HepG2 (cell line): ENCODE data around the gene IQCH. TPM values are rescaled to one million over a fixed set of nuclear protein-coding genes. Genes with fewer than 3 reads are reported as not detected.

Experiments used
- ATAC-seq: fragments of 200-7000 bp; cut with Tn5 transposase; 3 replicates; pipeline ENCODE4 v1.9.1; 2020; ENCODE audit warnings: mild to moderate bottlenecking, moderate library complexity
- BruUV-seq: library from RNA; stranded (reverse); fragments of 400-500 nt; replicated peaks from 2 replicates; lab custom pipeline; 2021; lab: Mats Ljungman, UMichigan
- CTCF ChIA-PET: fragments of 300-600 bp; formaldehyde crosslinking; extraction: SDS; loops from one replicate; lab custom pipeline; 2021; ENCODE audit warnings: low total read pairs, inconsistent platforms, low intra/inter-chr PET ratio; lab: Yijun Ruan, JAX
- POLR2A ChIA-PET: fragments of 350-600 bp; sonication (Branson Sonifier 250); formaldehyde crosslinking; loops from one replicate; lab custom pipeline; 2020; ENCODE audit warnings: antibody characterized with exemption, inconsistent platforms; lab: Yijun Ruan, JAX
- DNase-seq: peaks from one replicate; pipeline ENCODE4 v3.0.0-alpha.2; 2015; ENCODE audit warnings: low spot score
- FAIRE-seq: peaks from 3 replicates; lab custom pipeline; 2011; peaks lifted over from hg19 to GRCh38; lab: Jason Lieb, UNC
- H2AFZ ChIP-seq: one replicate; pipeline ENCODE4 v1.6.1; 2011; ENCODE audit warnings: low read length, inconsistent platforms
- H3K27ac ChIP-seq: fragments of 300-600 bp; 3 replicates; pipeline ENCODE4 v1.8.0; 2011; ENCODE audit warnings: mixed run types, mild to moderate bottlenecking, mixed read lengths, low read length, inconsistent platforms; ENCODE audit not compliant: insufficient read depth; ENCODE audit errors: extremely low read length
- H3K27me3 ChIP-seq, 2 experiments: fragments of 200-600 bp in 1 of 2; 2 replicates in 1 of 2; 3 replicates in 1 of 2; pipeline versions ENCODE4 v1.6.0 to v1.8.0; 2011; ENCODE audit warnings: low read length in 2 of 2, mild to moderate bottlenecking in 2 of 2, moderate library complexity in 2 of 2, inconsistent platforms in 1 of 2; ENCODE audit not compliant: insufficient read depth in 2 of 2, control insufficient read depth in 1 of 2
- H3K36me3 ChIP-seq, 2 experiments: fragments of 200-600 bp in 1 of 2; replicated peaks in 1 of 2; 2 replicates in 1 of 2; 3 replicates in 1 of 2; pipeline versions ENCODE4 v1.5.1 to v1.8.0; 2011; ENCODE audit warnings: low read length in 2 of 2, inconsistent platforms in 1 of 2; ENCODE audit not compliant: insufficient read depth in 2 of 2, control insufficient read depth in 1 of 2
- H3K4me1 ChIP-seq: 2 replicates; pipeline ENCODE4 v1.5.1; 2012; ENCODE audit warnings: low read length, inconsistent platforms; ENCODE audit not compliant: insufficient read depth
- H3K4me2 ChIP-seq: 2 replicates; pipeline ENCODE4 v1.6.0; 2011; ENCODE audit warnings: low read depth, low read length, inconsistent platforms
- H3K4me3 ChIP-seq, 3 experiments: fragments of 200-600 bp in 1 of 3; sonication (generic), shearing (Covaris generic) in 1 of 3; replicated peaks in 1 of 3; 2 replicates each; pipeline ENCODE4 v1.5.1; 2011 to 2016; ENCODE audit warnings: low read length in 3 of 3, inconsistent platforms in 2 of 3, low read depth in 2 of 3, mild to moderate bottlenecking in 2 of 3, control low read depth in 1 of 3, mixed read lengths in 1 of 3; ENCODE audit not compliant: insufficient read depth in 1 of 3
- H3K79me2 ChIP-seq: one replicate; pipeline ENCODE4 v1.6.1; 2011; ENCODE audit warnings: low read length, inconsistent platforms; ENCODE audit not compliant: insufficient read depth
- H3K9ac ChIP-seq: 2 replicates; pipeline ENCODE4 v1.6.0; 2011; ENCODE audit warnings: mild to moderate bottlenecking, low read depth, low read length, inconsistent platforms; ENCODE audit not compliant: insufficient read depth
- H3K9me3 ChIP-seq: 2 replicates; pipeline ENCODE4 v1.5.1; 2012; ENCODE audit warnings: mild to moderate bottlenecking, low read length
- H4K20me1 ChIP-seq: 2 replicates; pipeline ENCODE4 v1.6.0; 2011; ENCODE audit warnings: inconsistent platforms, mild to moderate bottlenecking, low read length, moderate library complexity; ENCODE audit not compliant: insufficient read depth
- CHD2 ChIP-seq: IDR thresholded peaks from 2 replicates; pipeline ENCODE4 v1.6.1; 2011; ENCODE audit warnings: low read depth, low read length, improper control_type of control experiment
- NFYC ChIP-seq: IDR thresholded peaks from 2 replicates; pipeline ENCODE4 v1.6.1; 2016; ENCODE audit warnings: missing genetic modification reagents, missing compliant biosample characterization
- PHF8 ChIP-seq: sonication (generic); formaldehyde crosslinking; IDR thresholded peaks from 2 replicates; pipeline ENCODE4 v1.5.0; 2020; ENCODE audit warnings: missing genetic modification reagents
- TGIF2 ChIP-seq: IDR thresholded peaks from 2 replicates; pipeline ENCODE4 v1.6.1; 2016; ENCODE audit warnings: control low read depth, missing compliant biosample characterization
- TRIM22 ChIP-seq: fragments of 450-650 bp; IDR thresholded peaks from 2 replicates; pipeline ENCODE4 v1.6.1; 2017
- ZFX ChIP-seq: sonication (generic); formaldehyde crosslinking; IDR thresholded peaks from 2 replicates; pipeline ENCODE4 v1.4.0; 2020; ENCODE audit warnings: mild to moderate bottlenecking, low read depth, missing genetic modification reagents, moderate library complexity
- ZNF20 ChIP-seq: sonication (generic); formaldehyde crosslinking; IDR thresholded peaks from 2 replicates; pipeline ENCODE4 v1.4.0; 2020; ENCODE audit warnings: mild to moderate bottlenecking, moderate library complexity, missing genetic modification reagents
- ZNF276 ChIP-seq: sonication (generic); formaldehyde crosslinking; IDR thresholded peaks from 2 replicates; pipeline ENCODE4 v1.4.0; 2020; ENCODE audit warnings: mild to moderate bottlenecking, low read depth, missing genetic modification reagents
- in situ Hi-C: cut with HindIII; loops from 2 replicates; pipeline ENCODE4 v1.10.0; 2017; ENCODE audit warnings: low pct_unique_long_range_greater_than_20kb; ENCODE audit not compliant: extremely low pct_ligation_motif_present
- intact Hi-C: fragments of 100-400 bp; cut with micrococcal nuclease; formaldehyde crosslinking; loops from one replicate; pipeline ENCODE4 v1.10.0; 2022; ENCODE audit not compliant: unreplicated experiment
- polyA plus RNA-seq, 8 experiments: library from polyadenylated mRNA; depleted of rRNA in 3 of 8; stranded (reverse) in 7 of 8; unstranded in 1 of 8; fragments of >200 nt; fragmentation: Illumina TruSeq in 4 of 8; extraction: Trizol in 4 of 8; gene quantifications; 2 replicates each; pipeline versions ENCODE4 v1.2.1 to v1.2.3, GENCODE V29; 2011 to 2016; ENCODE audit warnings: low read depth in 4 of 8, missing spikeins in 1 of 8, mixed read lengths in 1 of 8; ENCODE audit not compliant: insufficient read depth in 1 of 8
- total RNA-seq, 5 experiments: library from RNA; depleted of rRNA; stranded (reverse); fragments of >200 nt; fragmentation: Illumina TruSeq; extraction: Trizol; gene quantifications; 2 replicates each; pipeline ENCODE4 v1.2.3, GENCODE V29; 2016; ENCODE audit warnings: low read depth in 1 of 5
- TF ChIP-seq, protein P1 (sequence below): sonication (generic); formaldehyde crosslinking; IDR thresholded peaks from 2 replicates; pipeline ENCODE4 v1.4.0; 2020; ENCODE audit warnings: missing genetic modification reagents

IQCH gene
- total and polyA plus RNA-seq, 2 of the 13 experiments (the other 11 are each of a cell fraction or from before 2014, with no cell fraction given), result 0.16 to 0.55 TPM

- ATAC-seq, result no peak
- Histone ChIP-seq H3K79me2 (no peaks in the 10 kb centered on the region), H4K20me1 (no peaks in the 10 kb centered on the region), H3K27me3 (no peaks in the 10 kb centered on the region), H3K27ac (no peak overlapping the region), H3K9me3 (no peaks in the 10 kb centered on the region), H3K4me1 (no peaks in the 10 kb centered on the region), H2AFZ (no peak overlapping the region), H3K36me3 (no peaks in the 10 kb centered on the region), H3K9ac (no peak overlapping the region), H3K4me2 (no peak overlapping the region), H3K4me3 (no peak overlapping the region)
- no TSS peak for BruUV-seq
- intact Hi-C loops (no loop called here), in situ Hi-C loops (no loop called here)
- no peak for DNase-seq
- no peak for FAIRE-seq
- POLR2A ChIA-PET, result no interaction called here
- TF ChIP-seq CHD2 (no peak), ZNF276 (no peak), PHF8 (CRISPR knock-in tag) (no peak), TGIF2 (CRISPR knock-in tag) (no peak), ZNF20 (no peak), NFYC (CRISPR knock-in tag) (no peak), TRIM22 (no peak), ZFX (CRISPR knock-in tag) (no peak)
- TF ChIP-seq, protein P1, sequence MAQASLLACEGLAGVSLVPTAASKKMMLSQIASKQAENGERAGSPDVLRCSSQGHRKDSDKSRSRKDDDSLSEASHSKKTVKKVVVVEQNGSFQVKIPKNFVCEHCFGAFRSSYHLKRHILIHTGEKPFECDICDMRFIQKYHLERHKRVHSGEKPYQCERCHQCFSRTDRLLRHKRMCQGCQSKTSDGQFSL, result no peak
- CTCF ChIA-PET, result no interaction called here
Observed at GRCh38 chr15:67218428-67218827, 36.2 kb upstream of the IQCH start.
